Measurements from ENCODE around the gene AP2A1.
A peak's percentile ranks its signal among the peaks of the same experiment; 100 is the strongest.

Gene AP2A1

GRCh38 chr19:49795615-49796014, 28.8 kb downstream of the AP2A1 start:
- peaks cover 5% of the 10 kb centered on the region for H3K4me1 Mint-ChIP-seq (ENCODE audit: low read depth)
- no peak for DNase-seq
- peaks cover 88% of the 10 kb centered on the region for H3K36me3 Mint-ChIP-seq (ENCODE audit: low read depth)
- no peak overlapping the region for H3K4me3 Mint-ChIP-seq
- no peak overlapping the region for H3K27ac Mint-ChIP-seq
- H3K9me3 Mint-ChIP-seq, result no peaks in the 10 kb centered on the region
- H3K27me3 Mint-ChIP-seq, result no peaks in the 10 kb centered on the region

DNA sequence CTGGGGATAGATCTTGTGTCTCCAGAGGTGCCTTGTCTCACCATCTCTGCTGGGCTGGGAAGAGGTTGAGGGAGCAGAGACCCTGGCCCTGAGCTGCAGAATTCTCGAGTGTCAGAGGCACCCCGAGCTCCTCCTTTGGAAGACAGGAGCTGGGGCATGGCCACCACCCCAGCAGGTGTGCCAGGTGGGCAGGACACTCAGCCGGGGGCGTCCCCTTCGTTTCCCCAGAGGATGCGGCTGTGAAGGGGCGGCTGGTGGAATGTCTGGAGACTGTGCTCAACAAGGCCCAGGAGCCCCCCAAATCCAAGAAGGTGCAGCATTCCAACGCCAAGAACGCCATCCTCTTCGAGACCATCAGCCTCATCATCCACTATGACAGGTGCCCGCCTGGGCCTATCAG, 31.8 kb downstream of the AP2A1 start:
- Mint-ChIP-seq H3K9me3 (no peaks in the 10 kb centered on the region), H3K4me3 (no peak overlapping the region), H3K27me3 (no peaks in the 10 kb centered on the region), H3K4me1 (ENCODE audit: low read depth) (peaks cover 1% of the 10 kb centered on the region), H3K27ac (no peak overlapping the region), H3K36me3 (ENCODE audit: low read depth) (peaks cover 89% of the 10 kb centered on the region)
- no peak for DNase-seq

- H3K27me3 Mint-ChIP-seq, result no peaks in the 10 kb centered on the region
- DNase-seq, result no peak
Measured at GRCh38 chr19:49799271-49799797, 32.5 kb downstream of the AP2A1 start.

GRCh38 chr19:49799798-49800376, 33.1 kb downstream of the AP2A1 start:
- no peak overlapping the region for H3K4me3 Mint-ChIP-seq
- DNase-seq, result no peak
- H3K4me1 Mint-ChIP-seq (ENCODE audit: low read depth), result no peaks in the 10 kb centered on the region
- no peaks in the 10 kb centered on the region for H3K9me3 Mint-ChIP-seq
- H3K36me3 Mint-ChIP-seq (ENCODE audit: low read depth), result peaks cover 89% of the 10 kb centered on the region
- no peak overlapping the region for H3K27ac Mint-ChIP-seq
- H3K27me3 Mint-ChIP-seq, result no peaks in the 10 kb centered on the region

More at GRCh38 chr19:49799271-49799797, 32.5 kb downstream of the AP2A1 start:
- no peaks in the 10 kb centered on the region for H3K9me3 Mint-ChIP-seq
- H3K4me3 Mint-ChIP-seq, result no peak overlapping the region
- H3K27ac Mint-ChIP-seq, result no peak overlapping the region
- H3K36me3 Mint-ChIP-seq (ENCODE audit: low read depth), result peaks cover 89% of the 10 kb centered on the region
- H3K4me1 Mint-ChIP-seq (ENCODE audit: low read depth), result no peaks in the 10 kb centered on the region

- no peaks in the 10 kb centered on the region for H3K4me1 Mint-ChIP-seq (ENCODE audit: low read depth)
- H3K36me3 Mint-ChIP-seq (ENCODE audit: low read depth), result peaks cover 84% of the 10 kb centered on the region
- H3K9me3 Mint-ChIP-seq, result no peaks in the 10 kb centered on the region
- H3K27me3 Mint-ChIP-seq, result no peaks in the 10 kb centered on the region
- DNase-seq, result no peak
- H3K4me3 Mint-ChIP-seq, result no peak overlapping the region
- no peak overlapping the region for H3K27ac Mint-ChIP-seq
Measured at GRCh38 chr19:49800771-49801170, 34.0 kb downstream of the AP2A1 start.

GRCh38 chr19:49801401-49801888, 34.6 kb downstream of the AP2A1 start:
- peaks cover 83% of the 10 kb centered on the region for H3K36me3 Mint-ChIP-seq (ENCODE audit: low read depth)
- no peaks in the 10 kb centered on the region for H3K9me3 Mint-ChIP-seq
- no peaks in the 10 kb centered on the region for H3K27me3 Mint-ChIP-seq
- DNase-seq, result no peak
- no peak overlapping the region for H3K4me3 Mint-ChIP-seq
- H3K27ac Mint-ChIP-seq, result no peak overlapping the region
- no peaks in the 10 kb centered on the region for H3K4me1 Mint-ChIP-seq (ENCODE audit: low read depth)

- no peak for DNase-seq
- no peak overlapping the region for H3K27ac Mint-ChIP-seq
Measured at GRCh38 chr19:49801966-49802661, 35.3 kb downstream of the AP2A1 start.

DNA sequence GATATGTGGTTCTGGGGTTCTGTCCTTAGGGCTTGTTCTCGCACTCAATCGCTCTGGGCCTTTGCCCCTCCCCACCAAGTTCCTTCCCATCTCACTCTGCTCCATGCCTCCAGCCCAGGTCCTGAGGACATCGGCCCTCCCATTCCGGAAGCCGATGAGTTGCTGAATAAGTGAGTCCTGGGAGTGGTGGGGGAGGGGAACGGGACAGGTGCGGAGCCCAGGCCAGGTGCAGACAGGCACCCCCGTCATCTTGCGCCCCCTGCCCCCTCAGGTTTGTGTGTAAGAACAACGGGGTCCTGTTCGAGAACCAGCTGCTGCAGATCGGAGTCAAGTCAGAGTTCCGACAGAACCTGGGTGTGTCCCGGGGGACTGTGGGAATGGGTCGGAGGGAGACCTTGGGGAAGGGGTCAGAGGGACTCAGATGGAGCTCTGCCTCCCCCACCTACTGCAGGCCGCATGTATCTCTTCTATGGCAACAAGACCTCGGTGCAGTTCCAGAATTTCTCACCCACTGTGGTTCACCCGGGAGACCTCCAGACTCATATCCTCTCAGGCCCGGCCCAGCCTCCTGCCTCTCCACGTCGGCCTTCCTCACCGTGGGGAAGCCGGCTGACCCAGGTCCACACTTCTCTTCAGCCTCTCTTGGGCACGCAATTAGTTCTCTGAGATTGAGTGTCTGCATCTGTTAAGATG, 36.2 kb downstream of the AP2A1 start:
- no peak overlapping the region for H3K27ac Mint-ChIP-seq
- DNase-seq, result no peak

More at GRCh38 chr19:49801966-49802661, 35.3 kb downstream of the AP2A1 start:
- H3K36me3 Mint-ChIP-seq (ENCODE audit: low read depth), result peaks cover 81% of the 10 kb centered on the region
- H3K27me3 Mint-ChIP-seq, result no peaks in the 10 kb centered on the region
- no peak overlapping the region for H3K4me3 Mint-ChIP-seq
- no peaks in the 10 kb centered on the region for H3K9me3 Mint-ChIP-seq
- no peaks in the 10 kb centered on the region for H3K4me1 Mint-ChIP-seq (ENCODE audit: low read depth)

GRCh38 chr19:49803529-49803856, 36.7 kb downstream of the AP2A1 start:
- no peak overlapping the region for H3K4me3 Mint-ChIP-seq
- no peaks in the 10 kb centered on the region for H3K27me3 Mint-ChIP-seq
- H3K27ac Mint-ChIP-seq, result no peak overlapping the region
- H3K9me3 Mint-ChIP-seq, result no peaks in the 10 kb centered on the region
- DNase-seq, result no peak
- H3K36me3 Mint-ChIP-seq (ENCODE audit: low read depth), result peaks cover 79% of the 10 kb centered on the region
- H3K4me1 Mint-ChIP-seq (ENCODE audit: low read depth), result peaks cover 10% of the 10 kb centered on the region

More for the DNA sequence above, 36.2 kb downstream of the AP2A1 start:
- no peak overlapping the region for H3K4me3 Mint-ChIP-seq
- peaks cover 81% of the 10 kb centered on the region for H3K36me3 Mint-ChIP-seq (ENCODE audit: low read depth)
- no peaks in the 10 kb centered on the region for H3K9me3 Mint-ChIP-seq
- H3K4me1 Mint-ChIP-seq (ENCODE audit: low read depth), result peaks cover 7% of the 10 kb centered on the region
- H3K27me3 Mint-ChIP-seq, result no peaks in the 10 kb centered on the region

GRCh38 chr19:49805822-49806619, 39.2 kb downstream of the AP2A1 start:
- Mint-ChIP-seq H3K27ac (peak overlapping the region; percentile 81), H3K4me1 (ENCODE audit: low read depth) (peaks cover 24% of the 10 kb centered on the region), H3K27me3 (no peaks in the 10 kb centered on the region), H3K4me3 (no peak overlapping the region), H3K36me3 (ENCODE audit: low read depth) (peaks cover 57% of the 10 kb centered on the region), H3K9me3 (no peaks in the 10 kb centered on the region)
- no peak for DNase-seq

DNA sequence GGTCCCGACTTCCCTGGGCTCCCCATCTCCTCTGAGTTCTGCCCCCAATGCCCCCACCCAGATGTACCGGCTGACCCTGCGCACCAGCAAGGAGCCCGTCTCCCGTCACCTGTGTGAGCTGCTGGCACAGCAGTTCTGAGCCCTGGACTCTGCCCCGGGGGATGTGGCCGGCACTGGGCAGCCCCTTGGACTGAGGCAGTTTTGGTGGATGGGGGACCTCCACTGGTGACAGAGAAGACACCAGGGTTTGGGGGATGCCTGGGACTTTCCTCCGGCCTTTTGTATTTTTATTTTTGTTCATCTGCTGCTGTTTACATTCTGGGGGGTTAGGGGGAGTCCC, 39.8 kb downstream of the AP2A1 start:
- Mint-ChIP-seq H3K4me3 (no peak overlapping the region), H3K9me3 (no peaks in the 10 kb centered on the region), H3K4me1 (ENCODE audit: low read depth) (peaks cover 24% of the 10 kb centered on the region), H3K27me3 (no peaks in the 10 kb centered on the region), H3K36me3 (ENCODE audit: low read depth) (peaks cover 53% of the 10 kb centered on the region), H3K27ac (no peak overlapping the region)
- no peak for DNase-seq

- Mint-ChIP-seq H3K36me3 (ENCODE audit: low read depth) (peaks cover 51% of the 10 kb centered on the region), H3K27ac (peak overlapping the region; percentile 76), H3K4me3 (no peak overlapping the region), H3K9me3 (no peaks in the 10 kb centered on the region), H3K27me3 (no peaks in the 10 kb centered on the region), H3K4me1 (ENCODE audit: low read depth) (peaks cover 29% of the 10 kb centered on the region)
- DNase-seq, result no peak
Measured at GRCh38 chr19:49807058-49807903, 40.5 kb downstream of the AP2A1 start.

DNA sequence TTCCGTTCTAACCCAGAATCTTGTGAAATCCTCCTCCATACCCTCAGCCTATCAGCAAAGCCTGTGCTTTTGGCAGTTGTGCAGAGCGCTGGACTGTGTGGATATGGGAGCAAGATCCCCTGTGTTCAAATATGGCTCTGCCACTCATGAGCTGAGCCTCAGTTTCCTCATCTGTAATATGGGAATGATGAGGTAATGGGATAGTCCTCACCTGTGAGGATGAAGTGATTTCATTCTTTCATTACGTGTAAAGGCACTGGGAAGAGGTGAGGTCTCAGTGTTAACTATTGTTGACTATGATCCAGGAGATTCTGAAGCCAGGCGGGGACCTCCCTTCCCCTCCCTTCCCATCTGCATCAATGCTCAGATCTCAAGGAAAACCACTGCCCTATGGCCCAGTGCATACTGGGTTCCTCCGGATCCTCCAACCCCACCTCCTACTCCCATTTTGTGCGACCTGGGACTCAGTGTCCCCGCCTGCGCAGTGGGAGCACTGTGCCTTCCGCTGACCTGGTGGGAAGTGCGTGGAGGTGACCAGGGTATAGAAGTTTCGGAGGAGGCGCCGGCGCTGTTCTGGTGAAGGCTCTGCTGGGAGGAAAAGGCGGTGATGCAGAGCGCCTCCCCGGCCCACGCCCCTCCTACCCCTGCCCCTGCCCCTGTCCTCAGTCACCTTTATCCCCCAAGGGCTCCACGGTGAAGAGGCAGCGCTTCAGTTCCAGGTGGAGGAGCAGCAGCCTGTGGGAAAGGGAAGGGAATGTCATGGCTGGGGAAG, 41.3 kb downstream of the AP2A1 start:
- no peaks in the 10 kb centered on the region for H3K9me3 Mint-ChIP-seq
- DNase-seq, result no peak
- H3K4me1 Mint-ChIP-seq (ENCODE audit: low read depth), result peaks cover 37% of the 10 kb centered on the region
- peaks cover 45% of the 10 kb centered on the region for H3K36me3 Mint-ChIP-seq (ENCODE audit: low read depth)
- no peaks in the 10 kb centered on the region for H3K27me3 Mint-ChIP-seq
- H3K27ac Mint-ChIP-seq, result no peak overlapping the region
- peak overlapping the region; percentile 23 for H3K4me3 Mint-ChIP-seq
